Measurements from ENCODE around the gene SSR4. TPM values are rescaled to one million over a fixed set of nuclear protein-coding genes. Genes with fewer than 3 reads are reported as not detected.

Gene SSR4
- polyA plus RNA-seq, 4 donors: 141 to 189 (median 155) TPM

DNA sequence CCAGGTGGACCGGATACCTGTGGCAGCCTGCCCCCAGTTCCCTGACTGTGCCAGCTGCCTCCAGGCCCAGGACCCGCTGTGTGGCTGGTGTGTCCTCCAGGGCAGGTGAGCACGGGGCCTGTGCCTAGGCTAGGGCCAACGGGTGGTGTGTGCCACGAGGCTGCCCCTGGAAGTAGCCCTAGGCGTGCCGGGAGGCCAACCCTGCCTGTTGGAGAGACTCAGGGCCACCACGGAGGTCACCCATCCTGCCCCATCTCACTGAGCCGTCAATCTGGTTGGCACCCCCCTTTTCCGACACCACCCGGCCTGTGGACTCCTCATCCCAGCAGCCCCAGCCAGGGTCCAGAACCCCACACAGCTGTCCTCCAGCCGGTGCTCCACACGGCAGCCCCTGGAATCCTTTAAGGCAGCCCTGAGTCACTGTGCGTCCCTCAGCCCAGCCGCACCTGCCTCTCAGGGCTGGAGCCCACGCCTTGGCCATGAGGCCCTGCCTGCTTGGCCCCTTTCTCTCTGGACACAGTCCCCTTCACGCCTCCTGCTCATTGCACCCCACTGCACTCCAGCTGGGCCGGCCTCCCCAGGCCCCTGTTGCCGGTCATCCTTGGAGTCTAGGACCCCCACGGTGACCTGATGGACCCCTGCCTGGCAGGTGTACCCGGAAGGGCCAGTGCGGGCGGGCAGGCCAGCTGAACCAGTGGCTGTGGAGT, 25.2 kb upstream of the SSR4 start:
- DNase-seq (ENCODE audit: low read depth in 4 of 4, low spot score in 3 of 4): no peak

DNA sequence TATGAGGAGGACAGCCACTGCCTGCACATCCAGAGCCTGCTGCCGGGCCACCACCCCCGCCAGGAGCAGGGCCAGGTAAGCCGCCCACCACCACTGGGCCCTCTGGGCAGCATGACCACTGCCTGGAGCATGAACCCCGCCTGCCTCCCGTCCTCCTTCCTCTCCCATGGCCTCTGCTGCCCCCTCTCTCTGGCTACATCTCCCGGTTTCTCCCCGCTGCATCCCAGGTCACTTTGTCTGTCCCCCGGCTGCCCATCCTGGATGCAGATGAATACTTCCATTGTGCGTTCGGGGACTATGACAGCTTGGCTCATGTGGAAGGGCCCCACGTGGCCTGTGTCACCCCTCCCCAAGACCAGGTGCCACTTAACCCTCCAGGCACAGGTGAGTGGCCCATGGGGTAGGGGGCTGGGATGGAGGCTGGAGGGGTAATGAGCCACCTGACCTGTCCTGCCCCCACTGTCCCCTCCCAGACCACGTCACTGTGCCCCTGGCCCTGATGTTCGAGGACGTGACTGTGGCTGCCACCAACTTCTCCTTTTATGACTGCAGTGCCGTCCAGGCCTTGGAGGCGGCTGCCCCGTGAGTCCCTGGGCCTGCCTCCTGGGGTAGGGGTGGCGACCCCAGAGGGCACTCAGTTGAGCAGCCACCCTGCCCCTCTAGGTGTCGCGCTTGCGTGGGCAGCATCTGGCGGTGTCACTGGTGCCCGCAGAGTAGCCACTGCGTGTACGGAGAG, 24.4 kb upstream of the SSR4 start:
- no peak for DNase-seq (ENCODE audit: low read depth in 4 of 4, low spot score in 3 of 4)

DNA sequence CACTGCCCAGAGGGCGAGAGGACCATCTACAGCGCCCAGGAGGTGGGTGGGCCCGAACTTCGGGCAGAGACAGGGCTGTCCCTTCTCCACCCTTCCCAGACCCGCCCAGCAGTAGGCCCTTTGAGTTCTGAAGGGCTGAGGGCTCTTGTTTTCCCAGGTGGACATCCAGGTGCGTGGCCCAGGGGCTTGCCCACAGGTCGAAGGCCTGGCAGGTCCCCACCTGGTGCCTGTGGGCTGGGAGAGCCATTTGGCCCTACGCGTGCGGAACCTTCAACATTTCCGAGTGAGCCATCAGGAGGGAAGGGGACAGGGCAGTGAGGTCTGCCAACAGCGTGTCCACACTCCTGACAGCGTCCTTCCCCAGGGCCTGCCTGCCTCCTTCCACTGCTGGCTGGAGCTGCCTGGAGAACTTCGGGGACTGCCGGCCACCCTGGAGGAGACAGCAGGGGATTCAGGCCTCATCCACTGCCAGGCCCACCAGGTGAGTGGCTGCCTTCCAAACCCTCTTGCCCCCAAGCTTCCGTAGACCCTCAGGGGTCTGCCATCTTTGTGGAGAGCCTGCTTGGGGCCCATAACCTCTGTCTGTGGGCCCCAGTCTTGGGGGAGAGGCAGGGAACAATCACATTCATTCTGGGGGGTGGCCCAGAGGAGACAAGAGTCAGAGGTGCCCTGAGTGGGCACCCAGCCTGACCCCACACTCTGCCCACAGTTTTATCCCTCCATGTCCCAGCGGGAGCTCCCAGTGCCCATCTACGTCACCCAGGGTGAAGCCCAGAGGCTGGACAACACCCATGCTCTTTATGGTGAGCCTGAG, 23.7 kb upstream of the SSR4 start:
- no peak for DNase-seq (ENCODE audit: low read depth in 4 of 4, low spot score in 3 of 4)

DNA sequence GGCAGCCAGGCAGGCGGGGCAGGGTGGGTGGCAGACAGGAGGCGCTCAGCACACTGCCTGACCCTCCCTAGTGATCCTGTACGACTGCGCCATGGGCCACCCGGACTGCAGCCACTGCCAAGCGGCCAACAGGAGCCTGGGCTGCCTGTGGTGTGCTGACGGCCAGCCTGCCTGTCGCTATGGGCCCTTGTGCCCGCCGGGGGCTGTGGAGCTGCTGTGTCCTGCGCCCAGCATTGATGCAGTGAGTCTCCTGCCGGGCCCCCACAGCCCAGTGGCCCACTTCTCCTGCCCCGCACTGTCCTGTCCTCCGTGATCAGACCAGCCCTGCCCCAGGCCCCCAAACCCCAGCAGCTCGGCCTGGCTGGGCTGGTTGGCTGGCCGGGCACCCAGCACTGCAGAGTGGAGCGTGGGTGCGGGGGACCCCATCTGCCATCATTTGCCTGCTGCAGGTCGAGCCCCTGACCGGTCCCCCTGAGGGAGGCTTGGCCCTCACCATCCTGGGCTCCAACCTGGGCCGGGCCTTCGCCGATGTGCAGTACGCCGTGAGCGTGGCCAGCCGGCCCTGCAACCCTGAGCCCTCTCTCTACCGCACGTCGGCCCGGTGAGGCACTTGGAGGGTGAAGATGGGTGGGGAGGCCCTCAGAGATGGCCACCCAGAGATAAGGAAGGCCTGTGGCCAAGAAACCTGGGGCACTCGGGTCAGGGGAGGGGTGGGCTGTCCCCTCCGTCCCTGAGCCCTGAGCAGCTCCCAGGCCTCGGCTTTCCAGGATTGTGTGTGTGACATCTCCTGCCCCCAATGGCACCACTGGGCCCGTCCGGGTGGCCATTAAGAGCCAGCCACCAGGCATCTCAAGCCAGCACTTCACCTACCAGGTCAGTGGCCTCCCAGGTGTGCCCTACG, 22.8 kb upstream of the SSR4 start:
- no peak for DNase-seq (ENCODE audit: low read depth in 4 of 4, low spot score in 3 of 4)

DNA sequence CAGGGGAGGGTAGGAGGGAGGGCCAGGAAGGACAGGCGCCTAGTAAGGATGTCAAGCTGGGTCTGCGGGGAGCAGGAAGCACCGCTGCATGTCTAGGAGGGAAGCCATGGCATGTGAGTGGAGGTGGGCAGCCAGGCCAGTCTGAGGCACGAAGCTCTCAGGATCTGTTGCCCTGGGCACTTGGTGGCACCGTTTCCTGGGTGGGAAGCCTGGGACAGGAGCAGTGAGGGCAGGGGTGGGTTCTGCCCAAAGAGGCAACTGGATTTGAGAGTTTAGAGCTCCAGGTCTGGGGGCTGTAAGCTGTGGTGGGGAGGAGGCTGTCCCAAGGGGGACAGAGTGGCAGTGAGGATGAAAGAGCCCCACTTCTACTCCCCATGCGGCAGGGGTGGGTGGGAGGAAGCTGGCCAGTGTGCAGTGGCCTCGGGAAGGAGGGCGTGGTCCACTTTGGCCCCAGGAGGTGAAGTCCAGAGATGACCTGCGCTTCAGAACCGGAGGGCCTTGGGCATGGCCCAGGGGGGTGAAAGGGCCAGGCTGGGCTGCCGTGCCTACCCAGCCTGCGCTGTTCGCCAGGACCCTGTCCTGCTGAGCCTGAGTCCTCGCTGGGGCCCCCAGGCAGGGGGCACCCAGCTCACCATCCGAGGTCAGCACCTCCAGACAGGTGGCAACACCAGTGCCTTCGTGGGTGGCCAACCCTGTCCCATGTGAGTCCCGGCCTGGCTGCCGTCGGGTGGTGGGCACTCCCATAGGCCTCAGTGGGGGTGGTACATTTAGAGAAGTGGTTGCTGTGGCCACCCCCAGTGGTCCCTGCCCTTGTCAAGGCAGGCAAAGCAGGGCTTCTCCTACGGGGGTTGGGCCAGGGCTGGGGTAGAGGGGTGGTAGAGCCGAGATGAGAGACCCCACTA, 21.9 kb upstream of the SSR4 start:
- no peak for DNase-seq (ENCODE audit: low read depth in 4 of 4, low spot score in 3 of 4)

DNA sequence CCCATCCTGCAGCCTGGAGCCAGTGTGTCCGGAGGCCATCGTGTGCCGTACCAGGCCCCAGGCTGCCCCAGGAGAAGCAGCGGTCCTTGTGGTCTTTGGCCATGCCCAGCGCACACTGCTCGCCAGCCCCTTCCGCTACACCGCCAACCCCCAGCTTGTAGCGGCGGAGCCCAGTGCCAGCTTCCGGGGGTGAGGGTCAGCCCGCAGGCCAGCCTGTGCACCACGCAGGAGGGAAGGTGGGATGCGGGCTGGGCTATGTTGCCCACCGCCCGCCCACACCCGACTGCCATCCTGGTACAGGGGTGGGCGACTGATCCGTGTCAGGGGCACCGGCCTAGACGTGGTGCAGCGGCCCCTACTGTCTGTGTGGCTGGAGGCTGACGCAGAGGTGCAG, 21.3 kb upstream of the SSR4 start:
- no peak for DNase-seq (ENCODE audit: low read depth in 4 of 4, low spot score in 3 of 4)

DNA sequence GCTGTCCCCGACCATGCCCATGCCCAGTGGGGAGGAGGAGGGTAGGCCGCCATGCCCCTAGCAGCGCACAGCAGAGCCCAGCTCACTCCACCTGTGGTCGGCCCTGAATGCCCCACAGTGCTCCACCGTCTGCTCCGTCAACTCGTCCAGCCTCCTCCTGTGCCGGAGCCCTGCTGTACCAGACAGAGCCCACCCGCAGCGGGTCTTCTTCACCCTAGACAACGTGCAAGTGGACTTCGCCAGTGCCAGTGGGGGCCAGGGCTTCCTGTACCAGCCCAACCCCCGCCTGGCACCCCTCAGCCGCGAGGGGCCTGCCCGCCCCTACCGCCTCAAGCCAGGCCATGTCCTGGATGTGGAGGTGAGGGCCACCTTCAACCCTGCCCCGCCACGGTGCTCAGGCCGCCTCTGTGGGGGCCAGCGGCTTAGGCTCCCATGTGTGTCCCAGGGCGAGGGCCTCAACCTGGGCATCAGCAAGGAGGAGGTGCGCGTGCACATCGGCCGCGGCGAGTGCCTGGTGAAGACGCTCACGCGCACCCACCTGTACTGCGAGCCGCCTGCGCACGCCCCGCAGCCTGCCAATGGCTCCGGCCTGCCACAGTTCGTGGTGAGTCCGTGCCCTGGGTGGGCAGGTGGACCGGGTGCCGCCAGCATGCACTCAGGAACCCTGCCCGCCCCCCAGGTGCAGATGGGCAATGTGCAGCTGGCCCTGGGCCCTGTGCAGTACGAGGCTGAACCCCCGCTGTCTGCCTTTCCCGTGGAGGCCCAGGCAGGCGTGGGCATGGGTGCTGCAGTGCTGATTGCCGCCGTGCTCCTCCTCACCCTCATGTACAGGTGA, 20.5 kb upstream of the SSR4 start:
- no peak for DNase-seq (ENCODE audit: low read depth in 4 of 4, low spot score in 3 of 4)

DNA sequence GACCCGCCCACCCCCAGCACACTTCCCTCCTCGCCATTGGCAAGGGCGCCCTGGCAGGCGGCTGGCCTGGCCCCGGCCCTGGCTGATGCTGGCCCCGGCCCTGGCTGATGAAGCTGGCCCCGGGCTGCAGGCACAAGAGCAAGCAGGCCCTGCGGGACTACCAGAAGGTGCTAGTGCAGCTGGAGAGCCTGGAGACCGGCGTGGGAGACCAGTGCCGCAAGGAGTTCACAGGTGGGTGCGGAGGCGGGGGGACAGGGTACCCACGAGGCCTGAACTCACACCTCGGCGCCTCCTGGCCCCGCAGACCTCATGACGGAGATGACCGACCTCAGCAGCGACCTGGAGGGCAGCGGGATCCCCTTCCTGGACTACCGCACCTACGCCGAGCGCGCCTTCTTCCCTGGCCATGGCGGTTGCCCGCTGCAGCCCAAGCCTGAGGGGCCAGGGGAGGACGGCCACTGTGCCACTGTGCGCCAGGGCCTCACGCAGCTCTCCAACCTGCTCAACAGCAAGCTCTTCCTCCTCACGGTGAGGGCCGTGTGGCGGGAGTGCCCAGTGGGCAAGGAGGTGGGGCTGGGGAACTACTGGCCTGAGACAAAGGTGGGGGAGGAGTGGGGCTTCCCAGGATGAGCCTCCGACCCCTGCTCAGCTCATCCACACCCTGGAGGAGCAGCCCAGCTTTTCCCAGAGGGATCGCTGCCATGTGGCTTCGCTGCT, 19.7 kb upstream of the SSR4 start:
- no peak for DNase-seq (ENCODE audit: low read depth in 4 of 4, low spot score in 3 of 4)

DNA sequence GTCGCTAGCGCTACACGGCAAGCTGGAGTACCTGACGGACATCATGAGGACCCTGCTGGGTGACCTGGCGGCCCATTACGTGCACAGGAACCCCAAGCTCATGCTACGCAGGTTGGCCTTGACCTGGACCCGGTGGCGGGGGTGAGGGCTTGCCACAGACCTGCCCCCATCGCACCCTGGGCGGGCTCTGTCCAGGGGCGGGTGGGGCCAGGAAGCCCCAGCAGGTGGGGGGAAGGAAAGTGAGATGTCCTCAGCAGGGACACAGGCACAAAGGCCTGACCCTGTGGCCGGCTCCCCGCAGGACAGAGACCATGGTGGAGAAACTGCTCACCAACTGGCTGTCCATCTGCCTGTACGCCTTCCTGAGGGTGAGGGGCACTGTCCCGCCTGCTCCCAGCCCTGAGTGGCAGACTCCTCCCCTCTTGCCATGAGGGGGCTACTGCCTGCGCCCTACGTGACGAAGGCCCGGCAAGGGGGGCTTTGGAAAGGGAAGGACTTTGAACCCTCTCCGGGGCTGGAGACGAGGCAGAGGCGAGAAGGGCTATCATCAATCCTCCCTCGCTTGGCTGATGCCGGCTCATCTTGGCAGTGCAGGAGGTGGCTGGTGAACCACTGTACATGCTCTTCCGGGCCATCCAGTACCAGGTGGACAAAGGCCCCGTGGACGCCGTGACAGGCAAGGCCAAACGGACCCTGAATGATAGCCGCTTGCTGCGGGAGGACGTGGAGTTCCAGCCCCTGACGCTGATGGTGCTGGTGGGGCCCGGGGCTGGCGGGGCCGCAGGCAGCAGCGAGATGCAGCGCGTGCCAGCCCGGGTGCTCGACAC, 19.0 kb upstream of the SSR4 start:
- DNase-seq (ENCODE audit: low read depth in 4 of 4, low spot score in 3 of 4): no peak

DNA sequence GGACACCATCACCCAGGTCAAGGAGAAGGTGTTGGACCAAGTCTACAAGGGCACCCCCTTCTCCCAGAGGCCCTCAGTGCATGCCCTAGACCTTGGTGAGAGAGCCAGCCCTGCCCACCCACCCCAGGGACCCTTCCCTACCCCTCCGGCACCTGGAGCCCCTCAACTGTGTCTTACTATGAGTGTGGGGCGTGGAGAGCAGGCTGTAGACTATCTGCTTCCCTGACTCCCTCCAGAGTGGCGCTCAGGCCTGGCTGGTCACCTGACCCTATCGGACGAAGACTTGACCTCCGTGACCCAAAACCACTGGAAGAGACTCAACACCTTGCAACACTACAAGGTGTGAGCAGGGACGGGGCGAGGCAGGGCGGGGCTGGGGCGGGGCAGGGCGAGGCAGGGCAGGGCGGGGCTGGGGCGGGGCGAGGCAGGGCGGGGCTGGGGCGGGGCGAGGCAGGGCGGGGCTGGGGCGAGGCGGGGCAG, 18.3 kb upstream of the SSR4 start:
- no peak for DNase-seq (ENCODE audit: low read depth in 4 of 4, low spot score in 3 of 4)

DNA sequence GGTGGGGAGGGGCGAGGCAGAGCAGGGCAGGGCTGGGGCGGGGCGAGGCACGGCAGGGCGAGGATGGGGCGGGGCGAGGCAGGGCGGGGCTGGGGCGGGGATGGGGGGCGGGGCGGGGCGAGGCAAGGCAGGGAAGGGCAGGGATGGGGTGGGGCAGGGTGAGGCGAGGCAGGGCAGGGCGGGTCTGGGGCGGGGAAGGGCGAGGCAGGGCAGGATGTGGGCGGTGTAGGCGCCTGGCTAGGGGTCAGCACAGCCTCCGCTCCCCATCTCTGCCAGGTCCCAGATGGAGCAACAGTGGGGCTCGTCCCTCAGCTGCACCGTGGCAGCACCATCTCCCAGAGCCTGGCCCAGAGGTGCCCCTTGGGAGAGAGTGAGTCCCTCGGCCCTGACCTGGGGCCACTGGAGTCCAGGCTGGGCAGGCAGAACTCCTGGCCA, 17.8 kb upstream of the SSR4 start:
- no peak for DNase-seq (ENCODE audit: low read depth in 4 of 4, low spot score in 3 of 4)

DNA sequence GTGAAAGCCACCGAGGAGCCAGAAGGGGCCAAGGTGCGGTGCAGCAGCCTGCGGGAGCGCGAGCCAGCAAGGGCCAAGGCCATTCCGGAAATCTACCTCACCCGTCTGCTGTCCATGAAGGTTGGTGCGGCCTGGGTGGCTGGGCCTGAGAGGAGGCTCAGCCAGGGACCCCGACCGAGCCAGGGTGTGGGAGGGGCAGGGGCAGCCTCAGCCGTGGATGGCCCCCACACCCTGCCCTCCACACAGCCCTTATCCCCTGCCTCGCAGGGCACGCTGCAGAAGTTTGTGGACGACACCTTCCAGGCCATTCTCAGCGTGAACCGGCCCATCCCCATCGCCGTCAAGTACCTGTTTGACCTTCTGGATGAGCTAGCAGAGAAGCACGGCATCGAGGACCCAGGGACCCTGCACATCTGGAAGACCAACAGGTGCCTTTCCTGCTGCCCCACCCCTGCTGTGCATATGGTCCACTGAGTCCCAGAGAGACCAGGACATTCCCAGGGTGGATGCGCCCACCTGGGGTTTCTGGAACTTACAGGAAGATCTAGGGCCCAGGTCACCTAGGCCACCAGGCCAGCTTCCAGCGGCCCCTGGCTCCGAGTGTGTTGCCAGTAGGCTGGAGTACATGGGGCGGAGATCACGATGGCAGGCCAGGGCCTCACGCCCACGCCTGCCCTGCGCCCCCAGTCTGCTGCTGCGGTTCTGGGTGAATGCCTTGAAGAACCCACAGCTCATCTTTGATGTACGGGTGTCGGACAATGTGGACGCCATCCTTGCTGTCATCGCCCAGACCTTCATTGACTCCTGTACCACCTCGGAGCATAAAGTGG, 17.0 kb upstream of the SSR4 start:
- DNase-seq (ENCODE audit: low read depth in 4 of 4, low spot score in 3 of 4): no peak

DNA sequence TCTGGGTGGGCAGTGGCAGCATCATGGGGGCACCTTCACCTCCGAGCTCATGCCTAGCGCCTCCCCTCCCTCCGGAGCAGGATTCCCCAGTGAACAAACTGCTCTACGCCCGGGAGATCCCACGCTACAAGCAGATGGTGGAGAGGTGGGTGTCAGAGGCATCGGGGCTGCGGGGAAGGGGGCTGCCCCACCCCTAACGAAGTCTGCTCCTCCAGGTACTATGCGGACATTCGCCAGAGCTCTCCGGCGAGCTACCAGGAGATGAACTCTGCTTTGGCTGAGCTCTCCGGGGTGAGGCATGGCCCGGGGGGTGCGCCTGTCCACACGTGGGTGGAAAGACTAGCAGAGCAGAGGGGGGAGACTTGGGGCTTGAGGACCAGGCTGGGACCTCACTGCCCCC, 16.3 kb upstream of the SSR4 start:
- no peak for DNase-seq (ENCODE audit: low read depth in 4 of 4, low spot score in 3 of 4)

DNA sequence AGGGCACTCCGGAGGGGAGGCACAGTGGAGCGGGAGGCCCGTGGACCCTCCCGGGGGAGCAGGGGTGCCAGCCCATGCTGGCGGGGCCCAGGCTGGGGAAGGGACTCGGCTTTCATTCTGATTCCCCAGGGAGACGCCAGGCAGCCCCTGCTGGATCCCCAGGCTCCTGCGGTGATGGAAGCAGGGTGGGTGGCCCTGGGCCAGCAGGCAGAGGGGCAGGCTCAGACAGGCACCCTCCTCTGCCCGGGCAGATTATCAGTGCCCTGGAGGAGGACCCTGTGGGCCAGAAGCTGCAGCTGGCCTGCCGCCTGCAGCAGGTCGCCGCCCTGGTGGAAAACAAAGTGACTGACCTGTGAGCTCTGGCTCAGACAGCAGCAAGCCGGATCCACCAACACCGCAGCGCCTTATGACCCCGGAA, 15.8 kb upstream of the SSR4 start:
- DNase-seq (ENCODE audit: low read depth in 4 of 4, low spot score in 3 of 4): no peak

DNA sequence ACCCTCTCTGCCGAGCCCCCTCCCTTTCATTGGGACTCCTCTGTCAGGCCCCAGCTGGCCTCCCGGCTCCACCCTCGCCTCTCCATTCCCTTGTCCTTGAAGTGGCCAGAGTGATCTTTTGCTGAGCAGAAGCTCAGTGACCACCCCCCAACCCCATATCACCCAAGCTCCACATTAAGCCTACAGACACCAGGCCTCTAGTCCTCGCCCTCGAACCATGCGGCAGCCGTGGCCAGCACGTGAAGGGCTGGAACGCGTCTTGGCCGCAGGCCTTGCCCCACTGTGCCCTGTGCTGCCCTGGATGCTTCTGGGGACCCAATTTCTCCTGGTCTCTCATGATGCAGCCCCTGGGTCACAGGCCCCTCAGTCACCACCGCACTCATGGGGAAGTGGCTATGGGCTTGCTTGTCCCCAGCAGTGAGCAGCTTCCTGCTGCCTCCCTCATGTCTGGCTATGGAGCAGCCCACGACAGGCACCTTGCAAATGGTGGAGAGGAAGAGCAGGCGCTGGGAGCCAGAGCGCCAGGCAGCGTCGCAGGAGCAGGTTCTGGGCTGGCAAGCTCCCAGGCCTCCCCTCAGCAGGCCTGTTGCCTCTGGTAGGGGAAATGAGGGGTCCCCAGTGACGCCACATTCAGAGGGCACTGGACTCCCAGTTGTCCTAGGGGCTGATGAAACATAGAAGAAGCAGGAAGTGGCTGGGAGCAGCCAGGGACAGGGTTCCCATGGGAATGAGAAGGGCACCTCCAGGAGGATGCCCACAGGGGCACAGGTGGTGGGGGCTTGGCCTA, 14.4 kb upstream of the SSR4 start:
- no peak for DNase-seq (ENCODE audit: low read depth in 4 of 4, low spot score in 3 of 4)

Data from right renal pelvis (tissue), 4 donors.